Tibial nerve (tissue), 4 donors: ENCODE results near the gene SUN5. TPM values are rescaled to one million over a fixed set of nuclear protein-coding genes. Genes with fewer than 3 reads are reported as not detected.

Source experiments
- DNase-seq, 2 donors: peaks; one replicate each; pipeline ENCODE4 v3.0.0-alpha.2; 2019; ENCODE audit warnings: low spot score in 2 of 2
- H3K27ac ChIP-seq, 4 donors: fragments of 200-600 bp; sonication (generic) in 3 of 4; one replicate each; pipeline ENCODE4 v1.5.1; 2017 to 2019; ENCODE audit warnings: mild to moderate bottlenecking in 1 of 4
- H3K27me3 ChIP-seq, 2 donors: fragments of 200-600 bp; sonication (generic) in 1 of 2; one replicate each; pipeline versions ENCODE4 v1.5.1 to v1.6.0; 2017 to 2019
- H3K36me3 ChIP-seq, 3 donors: fragments of 200-600 bp; sonication (generic); one replicate each; pipeline ENCODE4 v1.5.1; 2018 to 2019
- H3K4me1 ChIP-seq, 4 donors: fragments of 200-600 bp; sonication (generic) in 3 of 4; one replicate each; pipeline ENCODE4 v1.5.1; 2017 to 2019
- H3K4me3 ChIP-seq, 4 donors: fragments of 200-600 bp; sonication (generic) in 3 of 4; one replicate each; pipeline ENCODE4 v1.5.1; 2017 to 2019; ENCODE audit warnings: mild to moderate bottlenecking in 1 of 4, moderate library complexity in 1 of 4
- H3K9me3 ChIP-seq, 4 donors: fragments of 200-600 bp; sonication (generic) in 3 of 4; one replicate each; pipeline ENCODE4 v1.5.1; 2017 to 2019
- CTCF ChIP-seq, 5 experiments: fragments of 200-600 bp in 3 of 5; fragments of 450-650 bp in 2 of 5; sonication (generic) in 3 of 5; IDR thresholded peaks; one replicate each; pipeline ENCODE4 v1.5.1; 2016 to 2019; ENCODE audit warnings: antibody characterized with exemption in 5 of 5, mild to moderate bottlenecking in 3 of 5, moderate library complexity in 2 of 5
- EP300 ChIP-seq, 2 donors: sonication (generic); formaldehyde crosslinking; IDR thresholded peaks; one replicate each; pipeline ENCODE4 v1.6.1; 2017; ENCODE audit warnings: antibody characterized with exemption in 2 of 2, mild to moderate bottlenecking in 1 of 2
- POLR2A ChIP-seq, 2 donors: fragments of 450-650 bp; IDR thresholded peaks; one replicate each; pipeline ENCODE4 v1.6.1; 2017; ENCODE audit warnings: antibody characterized with exemption in 2 of 2, mild to moderate bottlenecking in 2 of 2, moderate library complexity in 2 of 2
- WGBS, 2 donors: methylation state at CpG; one replicate each; pipeline ENCODE4 v1.1.5; 2018; 5-methylcytosine and 5-hydroxymethylcytosine counted together
- total RNA-seq, 4 donors: library from RNA; depleted of rRNA; stranded (reverse); fragments of >200 nt; gene quantifications; one replicate each; pipeline ENCODE4 v1.1.0, GENCODE V29; 2016

Gene SUN5
- total RNA-seq, 4 donors from 2014 or later = not detected

GRCh38 chr20:33013701-33014326, 9.6 kb upstream of the SUN5 start:
- TF ChIP-seq CTCF (IDR thresholded peaks at IDR 0.05) = no peak
- H3K27me3 ChIP-seq = peaks cover 0 to 8% of the 10 kb centered on the region in 2 donors
- DNase-seq = no peak

GRCh38 chr20:33012327-33013189, 8.3 kb upstream of the SUN5 start:
- Histone ChIP-seq H3K4me1 (no peaks in the 10 kb centered on the region), H3K27ac (no peak overlapping the region), H3K4me3 (no peak overlapping the region), H3K36me3 (no peaks in the 10 kb centered on the region), H3K27me3 (peaks cover 0 to 8% of the 10 kb centered on the region in 2 donors), H3K9me3 (no peaks in the 10 kb centered on the region)
- DNase-seq = no peak
- no peak for TF ChIP-seq EP300 (IDR thresholded peaks at IDR 0.05)
- no peak for TF ChIP-seq POLR2A (IDR thresholded peaks at IDR 0.05)
- TF ChIP-seq CTCF (IDR thresholded peaks at IDR 0.05) = no peak
- 86 to 88% methylated on average over 15 of the region's 15 CpGs for WGBS, 2 donors

More at GRCh38 chr20:33013701-33014326, 9.6 kb upstream of the SUN5 start:
- no peaks in the 10 kb centered on the region for H3K9me3 ChIP-seq
- H3K27ac ChIP-seq = no peak overlapping the region
- no peaks in the 10 kb centered on the region for H3K4me1 ChIP-seq
- H3K36me3 ChIP-seq = no peaks in the 10 kb centered on the region
- 66 to 82% methylated on average over 9 to 12 of the region's 12 CpGs for WGBS, 2 donors
- no peak overlapping the region for H3K4me3 ChIP-seq

GRCh38 chr20:33010674-33011449, 6.6 kb upstream of the SUN5 start:
- no peak for DNase-seq

GRCh38 chr20:33010133-33010504, 5.9 kb upstream of the SUN5 start:
- H3K36me3 ChIP-seq = no peaks in the 10 kb centered on the region
- no peak for DNase-seq
- TF ChIP-seq EP300 (IDR thresholded peaks at IDR 0.05) = no peak
- TF ChIP-seq POLR2A (IDR thresholded peaks at IDR 0.05) = no peak
- no peak for TF ChIP-seq CTCF (IDR thresholded peaks at IDR 0.05)
- H3K4me3 ChIP-seq = no peak overlapping the region
- WGBS, 2 donors = 75 to 78% methylated on average over 5 of the region's 5 CpGs
- peaks cover 0 to 8% of the 10 kb centered on the region in 2 donors for H3K27me3 ChIP-seq
- no peak overlapping the region for H3K27ac ChIP-seq
- H3K9me3 ChIP-seq = peaks cover 0 to 12% (median 0%) of the 10 kb centered on the region in 4 donors
- no peaks in the 10 kb centered on the region for H3K4me1 ChIP-seq

More at GRCh38 chr20:33010674-33011449, 6.6 kb upstream of the SUN5 start:
- 85 to 86% methylated on average over 4 to 8 of the region's 8 CpGs for WGBS, 2 donors
- peaks cover 0 to 8% of the 10 kb centered on the region in 2 donors for H3K27me3 ChIP-seq
- H3K4me3 ChIP-seq = no peak overlapping the region
- no peak for TF ChIP-seq EP300 (IDR thresholded peaks at IDR 0.05)
- TF ChIP-seq CTCF (IDR thresholded peaks at IDR 0.05) = no peak
- TF ChIP-seq POLR2A (IDR thresholded peaks at IDR 0.05) = no peak
- H3K27ac ChIP-seq = no peak overlapping the region
- H3K4me1 ChIP-seq = no peaks in the 10 kb centered on the region
- peaks cover 0 to 5% (median 0%) of the 10 kb centered on the region in 4 donors for H3K9me3 ChIP-seq
- H3K36me3 ChIP-seq = no peaks in the 10 kb centered on the region
